ENCODE measurements around the gene CPLX1. TPM values are rescaled to one million over a fixed set of nuclear protein-coding genes. Genes with fewer than 3 reads are reported as not detected.
"Not testable (repeated sequence)": the region's sequence is repeated elsewhere in the genome, so short reads cannot be mapped to it uniquely, and the experiment has no call there.

CPLX1 gene
- polyA plus RNA-seq, 5 donors, result 0.84 to 2.7 (median 1.1) TPM

GRCh38 chr4:821181-821591 lies 4.7 kb downstream of the CPLX1 start:
- no peak for DNase-seq

DNA sequence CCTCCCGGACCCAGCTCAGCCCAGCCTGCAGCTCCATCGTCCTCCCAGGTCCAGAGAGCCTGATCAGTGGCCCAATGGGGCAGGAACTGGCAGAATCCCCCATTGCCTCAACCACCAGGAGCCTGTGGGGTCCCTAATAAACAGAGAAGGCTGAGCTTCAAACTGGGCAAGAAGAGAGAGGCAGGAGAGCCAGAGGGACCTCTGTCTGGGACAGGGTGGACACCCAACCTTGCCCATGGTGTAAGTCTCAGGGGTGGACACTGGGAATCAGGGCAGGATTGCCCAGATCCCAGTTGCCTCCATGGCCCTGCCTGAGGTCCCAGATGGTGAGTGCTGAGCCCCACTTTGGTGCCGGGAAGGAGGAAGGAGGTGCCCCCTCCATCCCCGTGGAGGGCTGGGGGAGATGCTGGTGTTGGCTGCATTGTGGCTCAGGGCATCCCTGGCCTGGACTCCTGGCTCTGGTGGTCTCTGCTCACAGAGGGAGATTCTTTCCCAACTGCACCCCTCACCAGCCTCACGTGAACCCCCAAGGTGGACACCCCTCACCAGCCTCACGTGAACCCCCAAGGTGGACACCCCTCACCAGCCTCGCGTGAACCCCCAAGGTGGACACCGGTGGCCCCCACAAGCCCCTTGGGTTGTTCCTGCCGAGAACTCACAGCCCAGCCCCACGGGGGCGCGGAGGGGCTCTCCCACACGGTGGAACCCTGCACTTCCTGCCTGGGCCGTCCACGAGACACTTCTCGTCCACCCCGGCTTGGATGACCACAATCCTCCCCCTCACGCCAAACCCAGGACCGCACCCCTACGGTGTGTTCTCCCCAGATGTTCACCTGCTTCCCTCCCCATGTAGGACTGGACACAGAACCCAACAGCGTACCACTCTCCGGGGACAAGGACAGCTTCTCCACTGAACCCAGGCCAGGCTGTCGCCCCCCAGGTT lies 5.4 kb downstream of the CPLX1 start:
- no peak for DNase-seq

GRCh38 chr4:819401-820229 lies 6.3 kb downstream of the CPLX1 start:
- no peak for DNase-seq

GRCh38 chr4:818106-818921 lies 7.6 kb downstream of the CPLX1 start:
- no peak for DNase-seq

GRCh38 chr4:815464-816146 lies 10.3 kb downstream of the CPLX1 start:
- peak; percentile 31 to 37 for DNase-seq

GRCh38 chr4:814312-814850 lies 11.5 kb downstream of the CPLX1 start:
- no peak for DNase-seq

DNA sequence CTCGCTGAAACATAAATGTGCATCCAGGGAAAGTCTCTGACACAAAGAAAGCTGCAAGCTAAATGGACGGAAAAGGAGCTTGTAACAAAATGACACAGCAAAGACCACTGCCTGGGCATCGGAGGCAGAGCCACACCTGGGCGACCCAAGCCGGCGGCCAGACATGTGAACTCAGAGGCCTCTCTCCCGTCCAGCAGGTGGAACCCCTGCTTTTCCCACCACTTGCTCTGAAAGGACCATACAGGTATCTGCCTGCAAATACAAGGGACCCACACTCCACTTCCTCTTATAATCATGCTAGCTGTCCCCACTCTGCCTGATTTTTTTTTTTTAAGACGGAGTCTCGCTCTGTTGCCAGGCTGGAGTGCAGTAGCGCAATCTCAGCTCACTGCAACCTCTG lies 12.0 kb downstream of the CPLX1 start:
- DNase-seq, result no peak

DNA sequence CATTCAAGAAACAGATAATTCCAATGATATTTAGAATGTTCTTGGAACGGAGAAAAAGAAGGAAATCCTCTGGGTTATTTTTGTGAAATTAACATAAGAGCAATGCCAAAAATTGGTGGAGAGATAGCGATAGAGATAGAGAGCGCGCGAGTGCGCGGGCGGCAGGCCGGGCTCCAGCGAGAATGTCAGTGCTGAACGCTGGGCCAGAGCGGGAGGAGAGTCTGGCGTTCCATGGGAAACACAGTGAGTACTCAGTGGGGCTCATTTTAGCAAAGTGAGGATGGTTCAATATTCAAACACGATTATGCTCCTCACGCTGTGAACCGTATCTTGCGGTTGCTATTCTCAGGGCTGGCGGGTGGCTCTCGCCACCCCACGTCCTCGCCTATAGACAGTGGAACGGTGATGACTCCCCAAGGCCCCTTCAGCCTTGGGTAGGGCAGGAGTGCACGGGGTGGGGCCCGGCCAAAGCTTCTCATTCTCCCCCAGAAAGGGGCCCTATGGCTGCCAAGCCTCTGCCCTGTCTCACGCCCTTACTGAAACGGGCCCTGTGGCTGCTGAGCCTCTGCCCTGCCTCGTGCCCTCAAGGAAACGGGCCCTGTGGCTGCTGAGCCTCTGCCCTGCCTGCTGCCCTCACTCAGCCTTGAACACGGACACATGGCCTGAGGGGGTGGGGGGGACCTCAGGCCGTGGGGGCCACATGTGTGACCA lies 16.9 kb downstream of the CPLX1 start:
- DNase-seq, result peak in 1 of 2 donors; percentile 33

GRCh38 chr4:807792-808191 lies 18.1 kb downstream of the CPLX1 start:
- DNase-seq, result no peak

DNA sequence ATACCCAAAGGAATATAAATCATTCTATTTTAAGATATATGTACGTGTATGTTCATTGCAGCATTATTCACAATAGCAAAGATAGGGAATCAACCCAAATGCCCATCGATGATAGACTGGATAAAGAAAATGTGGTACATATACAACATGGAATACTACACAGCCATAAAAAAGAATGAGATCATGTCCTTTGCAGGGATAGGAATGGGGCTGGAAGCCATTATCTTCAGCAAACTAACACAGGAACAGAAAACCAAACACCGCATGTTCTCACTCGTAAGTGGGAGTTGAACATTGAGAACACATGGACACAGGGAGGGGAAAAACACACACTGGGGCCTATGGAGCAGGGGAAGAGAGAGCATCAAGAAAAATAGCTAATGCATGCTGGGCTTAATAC lies 18.9 kb downstream of the CPLX1 start:
- not testable (repeated sequence) for DNase-seq

- no peak for DNase-seq
Measured at GRCh38 chr4:804804-805203, 21.1 kb downstream of the CPLX1 start.

DNA sequence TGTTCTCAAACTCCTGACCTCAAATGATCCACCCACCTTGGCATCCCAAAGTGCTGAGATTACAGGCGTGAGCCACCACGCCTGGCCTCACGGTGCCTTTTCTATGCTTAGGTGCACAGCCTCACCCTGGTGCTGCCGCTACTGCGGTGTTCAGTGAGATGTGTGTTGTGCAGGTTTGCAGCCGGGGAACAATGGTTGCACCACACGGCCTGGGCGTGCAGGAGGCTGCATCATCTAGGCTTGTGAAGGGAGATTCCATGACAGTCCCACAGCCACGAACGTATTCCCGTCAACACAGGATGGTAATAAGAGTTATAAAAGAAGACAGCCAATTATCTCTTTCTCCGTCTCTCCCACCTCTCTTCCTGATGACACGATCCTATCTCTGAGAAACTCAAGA lies 22.0 kb downstream of the CPLX1 start:
- no peak for DNase-seq

- DNase-seq, result no peak
Measured at GRCh38 chr4:801436-802124, 24.3 kb downstream of the CPLX1 start.

DNA sequence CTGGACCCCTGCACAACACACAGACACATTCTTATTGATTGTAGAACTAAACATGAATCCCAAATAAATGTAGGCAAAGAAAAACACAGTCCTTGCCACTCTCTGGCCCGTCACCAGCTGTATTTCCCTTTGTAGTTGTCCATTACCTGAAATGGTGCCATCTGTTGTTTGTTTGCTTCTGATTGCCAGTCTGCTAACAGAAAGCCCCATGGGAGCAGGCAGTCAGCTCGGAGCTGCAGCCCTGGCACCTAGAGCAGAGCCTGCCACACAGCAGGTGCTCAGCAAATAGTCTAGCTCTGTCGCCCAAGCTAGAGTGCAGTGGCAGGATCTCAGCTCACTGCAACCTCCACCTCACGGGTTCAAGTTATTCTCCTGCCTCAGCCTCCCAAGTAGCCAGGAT lies 28.9 kb downstream of the CPLX1 start:
- DNase-seq, result no peak

GRCh38 chr4:796206-796605 lies 29.7 kb downstream of the CPLX1 start:
- no peak for DNase-seq

- DNase-seq, result no peak
Measured at GRCh38 chr4:795726-796119, 30.2 kb downstream of the CPLX1 start.

GRCh38 chr4:794900-795725 lies 30.8 kb downstream of the CPLX1 start:
- DNase-seq, result no peak

- no peak for DNase-seq
Measured at GRCh38 chr4:793941-794621, 31.8 kb downstream of the CPLX1 start.
